ENCODE data around the gene PPIL6.

DNA sequence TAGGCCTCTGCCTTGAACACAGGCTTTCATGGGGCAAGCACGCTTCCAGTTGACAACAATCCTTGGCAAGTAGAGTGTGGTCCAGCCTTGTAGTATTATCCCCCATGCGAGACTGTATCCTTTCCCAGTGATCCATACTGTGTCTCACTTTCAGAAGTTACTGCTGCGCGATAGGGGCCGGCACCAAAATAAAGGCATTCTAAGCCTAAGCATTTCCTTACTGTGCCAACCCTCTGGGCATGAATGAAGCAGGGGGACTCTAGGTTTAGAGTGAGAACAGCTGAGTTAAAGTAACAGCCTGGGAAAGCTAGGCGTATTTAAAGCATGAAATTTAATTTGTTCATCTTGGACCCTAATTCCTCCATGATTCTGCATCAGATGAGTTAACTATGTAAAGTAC lies 97.5 kb downstream of the PPIL6 start:
- TF ChIP-seq CTCF (IDR thresholded peaks at IDR 0.05) (no peak), EZH2 (IDR thresholded peaks at IDR 0.05; ENCODE audit: borderline replicate concordance, insufficient read depth, low read depth, low read length, poor library complexity, severe bottlenecking) (no peak)
